MG63 (cell line): ENCODE measurements around the gene TSPAN31. TPM values are rescaled to one million over a fixed set of nuclear protein-coding genes. Genes with fewer than 3 reads are reported as not detected.
A peak's percentile ranks its signal among the peaks of the same experiment; 100 is the strongest.
"Not testable (repeated sequence)": the region's sequence is repeated elsewhere in the genome, so short reads cannot be mapped to it uniquely, and the experiment has no call there.

ENCODE experiments used
- DNase-seq: peaks from one replicate; pipeline ENCODE4 v3.0.0-alpha.2; 2020
- H3K27me3 ChIP-seq: fragments of 250-450 bp; sonication (Bioruptor Pico); 2 replicates; pipeline ENCODE4 v1.5.1; 2020; ENCODE audit warnings: mild to moderate bottlenecking, moderate library complexity
- H3K36me3 ChIP-seq: fragments of 250-450 bp; sonication (Bioruptor Pico); 2 replicates; pipeline ENCODE4 v1.5.1; 2020; ENCODE audit warnings: mild to moderate bottlenecking, moderate library complexity
- H3K4me3 ChIP-seq: fragments of 250-450 bp; sonication (Bioruptor Pico); 2 replicates; pipeline ENCODE4 v1.5.1; 2020; ENCODE audit warnings: mild to moderate bottlenecking, moderate library complexity
- H3K9me3 ChIP-seq: fragments of 250-450 bp; sonication (Bioruptor Pico); 2 replicates; pipeline ENCODE4 v1.5.1; 2020; ENCODE audit warnings: mild to moderate bottlenecking, moderate library complexity
- total RNA-seq: library from RNA; depleted of rRNA; stranded (reverse); fragments of >200 nt; shearing (Covaris generic); gene quantifications from 2 replicates; pipeline ENCODE4 v1.2.3, GENCODE V29; 2014; ENCODE audit warnings: low replicate concordance

The TSPAN31 gene
- total RNA-seq, 1 experiment from 2014 or later: 24.3 TPM

DNA sequence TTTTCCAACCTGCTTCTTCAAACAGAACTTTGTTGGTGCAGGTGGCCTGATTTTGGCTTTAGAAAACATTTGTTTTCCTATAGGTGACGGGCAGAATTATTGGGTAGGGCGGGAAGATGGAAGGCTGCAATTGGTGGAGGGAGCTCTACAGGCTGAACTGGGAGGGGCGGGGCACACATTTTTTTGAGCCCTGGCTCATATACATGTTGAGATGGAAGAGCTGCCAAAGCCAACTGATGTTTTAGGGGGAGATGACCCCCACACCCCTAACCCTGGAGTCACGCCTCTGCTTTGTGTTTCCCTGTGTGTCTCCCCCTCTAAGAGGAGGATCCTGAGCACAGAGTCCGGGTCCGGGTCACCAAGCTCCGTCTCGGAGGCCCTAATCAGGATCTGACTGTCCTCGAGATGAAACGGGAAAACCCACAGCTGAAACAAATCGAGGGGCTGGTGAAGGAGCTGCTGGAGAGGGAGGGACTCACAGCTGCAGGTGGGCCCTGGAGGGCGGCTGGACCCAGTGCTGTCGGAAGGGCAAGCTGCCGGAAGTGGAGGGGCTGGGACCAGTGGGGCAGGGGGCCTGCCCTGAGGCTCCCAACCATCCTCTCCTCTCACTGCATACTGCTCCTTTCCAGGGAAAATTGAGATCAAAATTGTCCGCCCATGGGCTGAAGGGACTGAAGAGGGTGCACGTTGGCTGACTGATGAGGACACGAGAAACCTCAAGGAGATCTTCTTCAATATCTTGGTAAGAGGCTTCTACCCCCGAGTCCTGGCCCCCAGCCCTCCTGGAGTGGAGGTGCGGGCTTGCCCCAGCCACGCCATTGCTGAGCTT is 24.8 kb upstream of the TSPAN31 start:
- no peak for DNase-seq
- Histone ChIP-seq H3K27me3 (no peaks in the 10 kb centered on the region), H3K36me3 (peaks cover 7% of the 10 kb centered on the region), H3K4me3 (no peak overlapping the region), H3K9me3 (no peaks in the 10 kb centered on the region)

- peaks cover 4% of the 10 kb centered on the region for H3K36me3 ChIP-seq
Measured at GRCh38 chr12:57720606-57721595, 23.9 kb upstream of the TSPAN31 start.

DNA sequence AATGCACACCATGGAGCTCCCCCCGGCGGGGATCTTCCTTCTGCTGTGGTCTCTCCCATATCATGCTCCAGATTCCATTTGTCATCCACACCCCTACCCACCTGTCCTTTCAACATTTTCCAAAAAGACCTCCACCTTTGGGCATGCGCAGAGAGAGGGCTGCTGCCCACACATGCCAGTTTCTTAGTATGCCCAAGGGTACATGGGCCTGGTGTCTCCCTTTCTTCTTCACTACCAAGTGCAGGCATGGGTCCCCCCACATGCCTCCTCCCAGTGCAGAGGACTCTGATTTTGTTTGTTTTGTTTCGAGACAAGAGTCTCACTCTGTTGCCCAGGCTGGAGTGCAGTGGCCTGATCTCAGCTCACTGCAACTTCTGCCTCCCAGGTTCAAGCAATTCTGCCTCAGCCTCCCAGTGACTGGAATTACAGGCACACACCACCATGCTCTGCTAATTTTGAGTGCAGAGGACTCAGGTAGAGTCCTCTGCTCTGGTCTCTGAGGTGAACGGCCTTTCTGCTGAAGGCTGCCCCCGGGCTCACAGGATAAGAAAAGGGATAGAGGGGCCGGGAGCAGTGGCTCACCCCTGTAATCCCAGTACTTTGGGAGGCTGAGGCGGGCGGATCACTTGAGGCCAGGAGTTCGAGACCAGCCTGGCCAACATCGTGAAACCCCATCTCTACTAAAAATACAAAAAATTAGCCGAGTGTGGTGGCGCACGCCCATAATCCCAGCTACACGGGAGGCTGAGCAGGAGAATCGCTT is 22.8 kb upstream of the TSPAN31 start:
- H3K4me3 ChIP-seq, H3K36me3 ChIP-seq, H3K27me3 ChIP-seq, H3K9me3 ChIP-seq, DNase-seq: not testable (repeated sequence)

More at GRCh38 chr12:57720606-57721595, 23.9 kb upstream of the TSPAN31 start:
- no peaks in the 10 kb centered on the region for H3K27me3 ChIP-seq
- DNase-seq: no peak
- H3K9me3 ChIP-seq: no peaks in the 10 kb centered on the region
- no peak overlapping the region for H3K4me3 ChIP-seq

- H3K9me3 ChIP-seq: no peaks in the 10 kb centered on the region
- H3K27me3 ChIP-seq: no peaks in the 10 kb centered on the region
- H3K4me3 ChIP-seq: no peak overlapping the region
- DNase-seq: no peak
- no peaks in the 10 kb centered on the region; the same call in 1 of the 2 replicates for H3K36me3 ChIP-seq
Measured at GRCh38 chr12:57722716-57723629, 21.9 kb upstream of the TSPAN31 start.

- Histone ChIP-seq H3K9me3 (no peaks in the 10 kb centered on the region), H3K4me3 (no peak overlapping the region), H3K36me3 (no peaks in the 10 kb centered on the region; the same call in 1 of the 2 replicates), H3K27me3 (no peaks in the 10 kb centered on the region)
- DNase-seq: no peak
Measured at GRCh38 chr12:57723630-57723962, 21.2 kb upstream of the TSPAN31 start.

GRCh38 chr12:57724003-57724935 is 20.6 kb upstream of the TSPAN31 start:
- no peak for DNase-seq
- no peaks in the 10 kb centered on the region for H3K9me3 ChIP-seq
- no peaks in the 10 kb centered on the region; the same call in 1 of the 2 replicates for H3K36me3 ChIP-seq
- no peak overlapping the region for H3K4me3 ChIP-seq
- no peaks in the 10 kb centered on the region for H3K27me3 ChIP-seq

- no peak overlapping the region for H3K4me3 ChIP-seq
Measured at GRCh38 chr12:57724936-57725740, 19.7 kb upstream of the TSPAN31 start.

DNA sequence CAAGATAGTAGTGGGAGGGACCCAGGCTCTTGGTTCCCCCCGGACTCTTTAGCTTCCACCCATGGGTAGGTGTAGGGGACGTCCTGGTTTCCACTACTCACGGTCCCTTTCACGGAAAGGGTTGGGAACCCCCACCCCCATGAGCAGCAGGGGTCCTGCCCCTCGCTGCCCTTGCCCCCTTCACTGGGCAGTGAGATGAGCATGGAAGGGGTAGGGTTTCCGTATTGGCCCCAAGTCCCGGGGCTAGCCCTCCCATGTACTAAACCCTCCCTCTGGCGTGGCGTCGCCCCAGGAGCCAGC is 19.0 kb upstream of the TSPAN31 start:
- Histone ChIP-seq H3K4me3 (peak overlapping the region; percentile 78), H3K27me3 (no peaks in the 10 kb centered on the region), H3K9me3 (no peaks in the 10 kb centered on the region), H3K36me3 (no peaks in the 10 kb centered on the region; the same call in 1 of the 2 replicates)
- no peak for DNase-seq

More at GRCh38 chr12:57724936-57725740, 19.7 kb upstream of the TSPAN31 start:
- no peaks in the 10 kb centered on the region for H3K27me3 ChIP-seq
- no peaks in the 10 kb centered on the region for H3K9me3 ChIP-seq
- no peak for DNase-seq
- H3K36me3 ChIP-seq: no peaks in the 10 kb centered on the region; the same call in 1 of the 2 replicates

DNA sequence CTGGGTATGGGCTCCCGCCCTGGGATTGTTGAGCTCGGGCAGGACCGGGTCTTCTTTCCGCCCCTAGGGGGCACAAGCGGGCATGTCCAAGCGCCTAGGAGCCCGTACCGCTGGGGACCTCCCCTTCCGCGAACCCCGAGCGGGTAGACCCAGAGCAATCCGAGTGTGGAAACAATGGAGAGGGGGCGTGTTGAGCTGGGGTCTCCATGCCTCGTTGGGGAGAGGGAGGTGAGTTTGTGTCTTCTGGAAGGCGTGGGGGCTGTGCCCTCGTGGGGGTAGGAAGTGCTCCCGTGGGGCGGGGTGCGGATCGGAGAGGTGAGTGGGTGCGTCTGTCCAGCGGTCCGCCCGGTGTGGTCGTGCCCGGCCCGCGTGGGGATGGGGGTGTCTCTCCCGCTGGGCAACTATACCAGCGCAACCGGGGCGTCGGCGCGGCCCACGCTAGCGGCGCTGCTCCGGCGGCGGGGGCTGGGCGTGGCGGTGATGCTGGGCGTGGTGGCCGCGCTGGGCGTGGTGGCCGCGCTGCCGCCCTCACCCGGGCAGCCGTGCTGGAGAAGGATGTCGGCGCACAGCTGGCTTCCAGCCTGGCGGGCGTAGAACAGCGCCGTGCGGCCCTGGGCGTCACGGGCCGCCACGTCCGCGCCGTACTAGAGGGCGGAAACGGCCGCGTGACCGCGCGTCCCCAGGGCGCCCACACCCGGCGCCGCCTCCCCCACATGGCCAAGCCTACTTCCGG is 18.5 kb upstream of the TSPAN31 start:
- Histone ChIP-seq H3K36me3 (no peaks in the 10 kb centered on the region; the same call in 1 of the 2 replicates), H3K27me3 (no peaks in the 10 kb centered on the region), H3K9me3 (no peaks in the 10 kb centered on the region), H3K4me3 (peak overlapping the region; percentile 78)
- peak; percentile 89 for DNase-seq

- no peak for DNase-seq
- no peaks in the 10 kb centered on the region for H3K9me3 ChIP-seq
- peak overlapping the region; percentile 78 for H3K4me3 ChIP-seq
- no peaks in the 10 kb centered on the region for H3K27me3 ChIP-seq
- H3K36me3 ChIP-seq: no peaks in the 10 kb centered on the region; the same call in 1 of the 2 replicates
Measured at GRCh38 chr12:57726884-57727757, 17.7 kb upstream of the TSPAN31 start.

DNA sequence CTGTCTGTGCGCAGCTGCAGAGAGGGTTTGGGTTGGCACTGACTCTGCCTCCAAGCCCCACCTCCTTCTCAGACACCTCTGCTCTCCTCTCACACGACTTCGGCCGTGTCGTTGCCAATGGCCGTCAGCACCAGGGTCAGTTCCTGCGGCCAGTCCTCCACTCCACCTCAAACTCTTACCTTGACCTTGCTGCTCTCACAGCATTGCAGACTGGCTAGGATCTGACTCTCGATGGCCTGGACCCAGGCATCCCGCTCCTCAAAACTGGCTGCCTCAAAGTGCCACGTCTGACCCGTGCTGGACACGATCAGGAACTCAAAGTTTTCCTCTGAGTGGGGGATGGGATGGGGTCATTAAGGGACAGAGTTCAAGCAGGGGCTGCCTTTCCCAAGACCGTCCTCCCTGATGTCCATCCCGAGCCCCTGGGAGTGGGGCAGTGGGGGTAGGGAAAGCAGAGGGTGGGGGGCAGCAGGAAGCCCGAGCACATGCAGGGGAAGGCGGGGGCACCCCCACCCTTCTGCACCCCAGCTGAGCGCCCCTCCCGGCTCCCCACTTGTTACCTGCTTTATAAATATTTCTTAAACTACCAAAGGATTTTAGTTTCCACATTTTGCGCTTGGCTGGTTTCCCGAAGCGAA is 17.0 kb upstream of the TSPAN31 start:
- no peaks in the 10 kb centered on the region for H3K9me3 ChIP-seq
- no peak for DNase-seq
- no peak overlapping the region for H3K4me3 ChIP-seq
- no peaks in the 10 kb centered on the region; the same call in 1 of the 2 replicates for H3K36me3 ChIP-seq
- H3K27me3 ChIP-seq: no peaks in the 10 kb centered on the region

GRCh38 chr12:57729321-57729844 is 15.5 kb upstream of the TSPAN31 start:
- H3K9me3 ChIP-seq: no peaks in the 10 kb centered on the region
- no peaks in the 10 kb centered on the region for H3K27me3 ChIP-seq
- DNase-seq: no peak
- H3K4me3 ChIP-seq: no peak overlapping the region
- H3K36me3 ChIP-seq: no peaks in the 10 kb centered on the region; the same call in 1 of the 2 replicates
